ENCODE data around the gene CCIN. TPM values are rescaled to one million over a fixed set of nuclear protein-coding genes. Genes with fewer than 3 reads are reported as not detected.

The CCIN gene
- total RNA-seq, 4 donors from 2014 or later: not detected

GRCh38 chr9:36147441-36148175 lies 21.6 kb upstream of the CCIN start:
- intact Hi-C loops (cut with DNase I; ENCODE audit: low total_unique reads) (no loop called here), in situ Hi-C loops (cut with MboI; ENCODE audit: low pct_ligation_motif_present in 1 of 4, low pct_unique_long_range_greater_than_20kb in 1 of 4, low sequenced_read_pairs in 3 of 4) (no loop called here)
- peaks cover 35 to 82% (median 52%) of the 10 kb centered on the region in 4 donors for H3K4me1 ChIP-seq
- TF ChIP-seq POLR2AphosphoS5 (IDR thresholded peaks at IDR 0.05): no peak
- peak overlapping the region; percentile 81 to 92 (median 88) for H3K27ac ChIP-seq
- H3K36me3 ChIP-seq: no peaks in the 10 kb centered on the region
- no peaks in the 10 kb centered on the region for H3K27me3 ChIP-seq
- no peak for DNase-seq
- no peak overlapping the region for H3K4me3 ChIP-seq
- H3K9me3 ChIP-seq: no peaks in the 10 kb centered on the region
- 89% methylated on average over 14 of the region's 14 CpGs; no CpG with 5 or more reads in 1 of the 2 donors for WGBS, 2 donors (ENCODE audit: low coverage in 1 of 2)

DNA sequence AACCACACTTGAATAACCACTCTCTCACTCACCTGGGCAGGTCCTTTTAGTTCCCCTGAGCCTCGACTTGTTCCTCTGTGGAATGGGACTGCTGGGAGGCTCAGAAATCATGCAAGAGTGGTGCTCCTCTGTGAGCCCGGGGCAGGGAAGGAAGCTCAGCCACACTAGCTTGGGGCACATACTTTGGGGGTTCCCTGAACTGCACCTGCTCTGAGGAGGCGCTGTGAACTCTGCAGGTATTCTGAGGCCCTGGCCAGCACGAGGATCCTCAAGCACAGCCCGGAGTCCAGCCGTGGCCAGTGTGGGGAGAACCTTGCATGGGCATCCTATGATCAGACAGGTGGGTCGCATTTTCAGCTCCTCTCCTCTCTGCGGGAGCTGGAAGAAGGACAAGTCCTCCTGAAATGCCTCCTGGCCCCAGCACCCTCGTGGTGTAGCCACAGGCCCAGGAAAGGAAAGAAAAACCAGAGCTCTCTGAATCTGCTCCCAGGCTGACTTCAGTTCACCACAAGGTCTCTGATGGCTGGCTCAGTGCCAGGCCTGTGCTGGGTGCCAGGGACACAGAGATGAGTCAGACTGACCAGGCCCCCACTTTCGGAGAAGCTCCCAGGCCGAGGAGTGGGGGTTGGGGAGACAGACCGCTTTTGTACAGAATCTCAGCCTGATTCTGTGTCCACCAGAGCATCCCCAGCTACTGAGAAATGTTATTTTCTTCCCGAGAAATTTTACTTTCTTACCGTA lies 20.7 kb upstream of the CCIN start:
- H3K4me1 ChIP-seq: peaks cover 26 to 75% (median 46%) of the 10 kb centered on the region in 4 donors
- intact Hi-C loops (cut with DNase I; ENCODE audit: low total_unique reads) (no loop called here), in situ Hi-C loops (cut with MboI; ENCODE audit: low pct_ligation_motif_present in 1 of 4, low pct_unique_long_range_greater_than_20kb in 1 of 4, low sequenced_read_pairs in 3 of 4) (no loop called here)
- H3K27ac ChIP-seq: peak overlapping the region; percentile 81 to 92 (median 88)
- 40 to 53% methylated on average over 5 to 13 of the region's 14 CpGs for WGBS, 2 donors (ENCODE audit: low coverage in 1 of 2)
- no peaks in the 10 kb centered on the region for H3K36me3 ChIP-seq
- TF ChIP-seq POLR2AphosphoS5 (IDR thresholded peaks at IDR 0.05): peak; percentile 52 to 74 (median 71)
- no peak for TF ChIP-seq EP300 (IDR thresholded peaks at IDR 0.05; ENCODE audit: low read depth)
- H3K4me3 ChIP-seq: no peak overlapping the region
- no peaks in the 10 kb centered on the region for H3K27me3 ChIP-seq
- DNase-seq: peak; percentile 95
- no peaks in the 10 kb centered on the region for H3K9me3 ChIP-seq

GRCh38 chr9:36149197-36149596 lies 20.0 kb upstream of the CCIN start:
- peaks cover 22 to 74% (median 45%) of the 10 kb centered on the region in 4 donors for H3K4me1 ChIP-seq
- TF ChIP-seq, protein P1, sequence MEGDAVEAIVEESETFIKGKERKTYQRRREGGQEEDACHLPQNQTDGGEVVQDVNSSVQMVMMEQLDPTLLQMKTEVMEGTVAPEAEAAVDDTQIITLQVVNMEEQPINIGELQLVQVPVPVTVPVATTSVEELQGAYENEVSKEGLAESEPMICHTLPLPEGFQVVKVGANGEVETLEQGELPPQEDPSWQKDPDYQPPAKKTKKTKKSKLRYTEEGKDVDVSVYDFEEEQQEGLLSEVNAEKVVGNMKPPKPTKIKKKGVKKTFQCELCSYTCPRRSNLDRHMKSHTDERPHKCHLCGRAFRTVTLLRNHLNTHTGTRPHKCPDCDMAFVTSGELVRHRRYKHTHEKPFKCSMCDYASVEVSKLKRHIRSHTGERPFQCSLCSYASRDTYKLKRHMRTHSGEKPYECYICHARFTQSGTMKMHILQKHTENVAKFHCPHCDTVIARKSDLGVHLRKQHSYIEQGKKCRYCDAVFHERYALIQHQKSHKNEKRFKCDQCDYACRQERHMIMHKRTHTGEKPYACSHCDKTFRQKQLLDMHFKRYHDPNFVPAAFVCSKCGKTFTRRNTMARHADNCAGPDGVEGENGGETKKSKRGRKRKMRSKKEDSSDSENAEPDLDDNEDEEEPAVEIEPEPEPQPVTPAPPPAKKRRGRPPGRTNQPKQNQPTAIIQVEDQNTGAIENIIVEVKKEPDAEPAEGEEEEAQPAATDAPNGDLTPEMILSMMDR (IDR thresholded peaks at IDR 0.05): no peak
- TF ChIP-seq POLR2AphosphoS5 (IDR thresholded peaks at IDR 0.05) (no peak), EP300 (IDR thresholded peaks at IDR 0.05; ENCODE audit: low read depth) (no peak), POLR2A (IDR thresholded peaks at IDR 0.05) (no peak)
- WGBS, 2 donors (ENCODE audit: low coverage in 1 of 2): 57% methylated on average over 4 of the region's 4 CpGs; no CpG with 5 or more reads in 1 of the 2 donors
- H3K27ac ChIP-seq: peak overlapping the region; percentile 81 to 92 (median 88)
- H3K4me3 ChIP-seq: no peak overlapping the region
- DNase-seq: no peak
- no peaks in the 10 kb centered on the region for H3K9me3 ChIP-seq
- no peaks in the 10 kb centered on the region for H3K36me3 ChIP-seq
- in situ Hi-C loops (cut with MboI; ENCODE audit: low pct_ligation_motif_present in 1 of 4, low pct_unique_long_range_greater_than_20kb in 1 of 4, low sequenced_read_pairs in 3 of 4) (no loop called here), intact Hi-C loops (cut with DNase I; ENCODE audit: low total_unique reads) (no loop called here)
- H3K27me3 ChIP-seq: no peaks in the 10 kb centered on the region

- Histone ChIP-seq H3K27me3 (no peaks in the 10 kb centered on the region), H3K4me3 (no peak overlapping the region), H3K9me3 (no peaks in the 10 kb centered on the region), H3K4me1 (peaks cover 27 to 76% (median 53%) of the 10 kb centered on the region in 4 donors), H3K27ac (peak overlapping the region; percentile 76 to 92 (median 88)), H3K36me3 (peaks cover 0 to 4% (median under 1%) of the 10 kb centered on the region in 4 donors)
- WGBS, 2 donors (ENCODE audit: low coverage in 1 of 2): 70 to 100% methylated on average over 1 to 4 of the region's 4 CpGs
- intact Hi-C loops (cut with DNase I; ENCODE audit: low total_unique reads): no loop called here
- TF ChIP-seq, protein P1 (IDR thresholded peaks at IDR 0.05): no peak
- in situ Hi-C loops (cut with MboI; ENCODE audit: low pct_ligation_motif_present in 1 of 4, low pct_unique_long_range_greater_than_20kb in 1 of 4, low sequenced_read_pairs in 3 of 4): loop anchor here in 1 of 4 donors (25.0 kb wide), 1 partner anchor 113 kb away; the partner anchor contains the start of gene RECK
- DNase-seq: no peak
Observed at GRCh38 chr9:36150574-36151315, 18.4 kb upstream of the CCIN start.

Data from transverse colon (tissue), 4 donors.